ENCODE data around the gene CELA2A.

- TF ChIP-seq, protein P1, sequence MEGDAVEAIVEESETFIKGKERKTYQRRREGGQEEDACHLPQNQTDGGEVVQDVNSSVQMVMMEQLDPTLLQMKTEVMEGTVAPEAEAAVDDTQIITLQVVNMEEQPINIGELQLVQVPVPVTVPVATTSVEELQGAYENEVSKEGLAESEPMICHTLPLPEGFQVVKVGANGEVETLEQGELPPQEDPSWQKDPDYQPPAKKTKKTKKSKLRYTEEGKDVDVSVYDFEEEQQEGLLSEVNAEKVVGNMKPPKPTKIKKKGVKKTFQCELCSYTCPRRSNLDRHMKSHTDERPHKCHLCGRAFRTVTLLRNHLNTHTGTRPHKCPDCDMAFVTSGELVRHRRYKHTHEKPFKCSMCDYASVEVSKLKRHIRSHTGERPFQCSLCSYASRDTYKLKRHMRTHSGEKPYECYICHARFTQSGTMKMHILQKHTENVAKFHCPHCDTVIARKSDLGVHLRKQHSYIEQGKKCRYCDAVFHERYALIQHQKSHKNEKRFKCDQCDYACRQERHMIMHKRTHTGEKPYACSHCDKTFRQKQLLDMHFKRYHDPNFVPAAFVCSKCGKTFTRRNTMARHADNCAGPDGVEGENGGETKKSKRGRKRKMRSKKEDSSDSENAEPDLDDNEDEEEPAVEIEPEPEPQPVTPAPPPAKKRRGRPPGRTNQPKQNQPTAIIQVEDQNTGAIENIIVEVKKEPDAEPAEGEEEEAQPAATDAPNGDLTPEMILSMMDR (IDR thresholded peaks at IDR 0.05): no peak
- no peak for TF ChIP-seq POLR2A (IDR thresholded peaks at IDR 0.05)
These were observed 2.3 kb upstream of the CELA2A start for GRCh38 chr1:15454256-15454655.

Measured in lower leg skin (tissue), 3 donors.